Calu3 (cell line): Measurements from ENCODE around the gene GLYR1. TPM values are rescaled to one million over a fixed set of nuclear protein-coding genes. Genes with fewer than 3 reads are reported as not detected.

Experiments
- BruUV-seq: library from RNA; stranded (reverse); fragments of 400-500 nt; replicated peaks from 2 replicates; lab custom pipeline; 2021; lab: Mats Ljungman, UMichigan
- CTCF ChIA-PET: fragments of 300-600 bp; sonication (Branson Sonifier 250); formaldehyde crosslinking; loops from one replicate; lab custom pipeline; 2022; ENCODE audit warnings: antibody characterized with exemption; lab: Charles Lee
- DNase-seq: peaks from one replicate; pipeline ENCODE4 v3.0.0; 2022
- H3K27ac Mint-ChIP-seq: one replicate; pipeline ENCODE4 v1.8.0; 2022; ENCODE audit warnings: mixed read lengths; ENCODE audit not compliant: unreplicated experiment
- H3K27me3 Mint-ChIP-seq: one replicate; pipeline ENCODE4 v1.8.0; 2022; ENCODE audit warnings: mixed read lengths; ENCODE audit not compliant: unreplicated experiment
- H3K36me3 Mint-ChIP-seq: one replicate; pipeline ENCODE4 v1.8.0; 2022; ENCODE audit warnings: mild to moderate bottlenecking, moderate library complexity, mixed read lengths; ENCODE audit not compliant: insufficient read depth, unreplicated experiment
- H3K4me1 Mint-ChIP-seq: one replicate; pipeline ENCODE4 v1.8.0; 2022; ENCODE audit warnings: mild to moderate bottlenecking, low read depth, mixed read lengths; ENCODE audit not compliant: unreplicated experiment
- H3K4me3 Mint-ChIP-seq: one replicate; pipeline ENCODE4 v1.8.0; 2022; ENCODE audit warnings: mild to moderate bottlenecking, low read depth, moderate library complexity, mixed read lengths; ENCODE audit not compliant: unreplicated experiment
- H3K9me3 Mint-ChIP-seq: one replicate; pipeline ENCODE4 v1.8.0; 2022; ENCODE audit warnings: low read depth, mixed read lengths; ENCODE audit not compliant: unreplicated experiment
- intact Hi-C: fragments of 100-400 bp; cut with micrococcal nuclease; formaldehyde crosslinking; loops from one replicate; pipeline ENCODE4 v1.10.0; 2022; ENCODE audit not compliant: unreplicated experiment
- total RNA-seq: library from RNA; stranded (reverse); gene quantifications from 2 replicates; pipeline ENCODE4 v1.2.3, GENCODE V29; 2022
- TF ChIP-seq, protein P1 (sequence below): fragments of 200-600 bp; IDR thresholded peaks from one replicate; pipeline ENCODE4 v1.8.0; 2022; ENCODE audit warnings: antibody characterized with exemption; ENCODE audit not compliant: unreplicated experiment

GLYR1 gene
- total RNA-seq, 1 experiment from 2014 or later = 158 TPM

DNA sequence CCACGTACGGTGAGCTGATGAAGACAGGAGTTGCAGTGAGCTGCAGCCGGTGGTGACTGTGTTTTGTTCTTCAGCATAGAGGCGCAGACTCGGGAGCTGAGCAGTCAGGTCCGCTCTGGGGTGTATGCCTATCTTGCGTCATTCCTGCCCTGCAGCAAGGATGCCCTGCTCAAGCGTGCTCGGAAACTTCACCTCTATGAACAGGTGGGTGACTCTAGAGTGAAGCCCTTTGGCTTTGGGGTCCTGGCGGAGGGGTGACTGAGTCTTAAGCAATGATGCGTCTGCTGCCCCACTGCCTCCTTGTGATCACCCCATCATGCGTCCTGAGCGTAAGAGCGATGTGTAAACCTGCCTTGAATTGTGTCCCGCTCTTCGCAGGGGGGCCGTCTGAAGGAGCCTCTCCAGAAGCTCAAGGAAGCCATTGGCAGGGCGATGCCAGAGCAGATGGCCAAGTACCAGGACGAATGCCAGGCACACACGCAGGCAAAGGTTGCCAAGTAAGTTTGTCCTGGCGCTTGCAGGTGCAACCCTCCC lies 23.1 kb upstream of the GLYR1 start:
- Mint-ChIP-seq H3K36me3 (peaks cover 52% of the 10 kb centered on the region), H3K4me3 (no peak overlapping the region), H3K27ac (no peak overlapping the region), H3K9me3 (no peaks in the 10 kb centered on the region), H3K27me3 (no peaks in the 10 kb centered on the region), H3K4me1 (peaks cover 41% of the 10 kb centered on the region)
- CTCF ChIA-PET = interaction anchor here (0.7 kb wide), 1 partner anchor 66 kb away, joined by 3 read pairs; no protein-coding TSS in a partner anchor
- TF ChIP-seq, protein P1, sequence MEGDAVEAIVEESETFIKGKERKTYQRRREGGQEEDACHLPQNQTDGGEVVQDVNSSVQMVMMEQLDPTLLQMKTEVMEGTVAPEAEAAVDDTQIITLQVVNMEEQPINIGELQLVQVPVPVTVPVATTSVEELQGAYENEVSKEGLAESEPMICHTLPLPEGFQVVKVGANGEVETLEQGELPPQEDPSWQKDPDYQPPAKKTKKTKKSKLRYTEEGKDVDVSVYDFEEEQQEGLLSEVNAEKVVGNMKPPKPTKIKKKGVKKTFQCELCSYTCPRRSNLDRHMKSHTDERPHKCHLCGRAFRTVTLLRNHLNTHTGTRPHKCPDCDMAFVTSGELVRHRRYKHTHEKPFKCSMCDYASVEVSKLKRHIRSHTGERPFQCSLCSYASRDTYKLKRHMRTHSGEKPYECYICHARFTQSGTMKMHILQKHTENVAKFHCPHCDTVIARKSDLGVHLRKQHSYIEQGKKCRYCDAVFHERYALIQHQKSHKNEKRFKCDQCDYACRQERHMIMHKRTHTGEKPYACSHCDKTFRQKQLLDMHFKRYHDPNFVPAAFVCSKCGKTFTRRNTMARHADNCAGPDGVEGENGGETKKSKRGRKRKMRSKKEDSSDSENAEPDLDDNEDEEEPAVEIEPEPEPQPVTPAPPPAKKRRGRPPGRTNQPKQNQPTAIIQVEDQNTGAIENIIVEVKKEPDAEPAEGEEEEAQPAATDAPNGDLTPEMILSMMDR = no peak
- intact Hi-C loops = no loop called here
- DNase-seq = no peak
- BruUV-seq = no TSS peak

DNA sequence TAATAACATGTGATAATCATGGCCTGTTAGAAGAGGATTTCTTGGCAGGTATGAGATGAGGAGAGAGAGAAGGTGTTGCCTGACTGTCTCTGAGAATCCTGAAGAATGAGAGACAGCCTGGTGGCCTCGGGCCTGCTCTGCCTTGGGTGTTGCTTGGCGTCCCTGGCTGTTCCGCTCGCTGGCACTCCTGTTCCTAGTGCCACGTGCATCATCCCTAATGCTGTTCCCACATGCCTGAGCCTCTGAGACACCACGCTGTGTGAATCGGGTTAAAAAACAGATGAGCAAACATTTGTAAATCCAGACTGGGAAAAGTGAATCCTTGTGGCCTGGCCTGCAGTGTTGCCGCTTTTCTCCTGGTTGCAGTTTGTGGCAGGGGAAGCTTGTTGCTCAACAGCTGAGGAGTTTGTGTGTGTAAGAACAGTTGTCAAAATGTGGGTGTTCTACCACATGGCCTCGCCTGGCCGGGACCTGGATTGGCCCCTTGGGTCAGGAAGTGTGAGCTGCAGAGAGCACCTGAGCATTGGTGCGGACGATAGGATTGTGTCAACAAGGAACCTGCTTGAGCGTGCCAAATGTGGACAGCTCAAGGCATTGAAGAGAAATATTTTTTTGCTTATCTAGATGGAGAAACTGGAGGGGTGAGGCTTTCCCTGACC lies 22.2 kb upstream of the GLYR1 start:
- H3K27ac Mint-ChIP-seq = peak overlapping the region; percentile 9
- CTCF ChIA-PET = interaction anchor here (2.3 kb wide), 1 partner anchor 67 kb away, joined by 9 read pairs; no protein-coding TSS in a partner anchor

DNA sequence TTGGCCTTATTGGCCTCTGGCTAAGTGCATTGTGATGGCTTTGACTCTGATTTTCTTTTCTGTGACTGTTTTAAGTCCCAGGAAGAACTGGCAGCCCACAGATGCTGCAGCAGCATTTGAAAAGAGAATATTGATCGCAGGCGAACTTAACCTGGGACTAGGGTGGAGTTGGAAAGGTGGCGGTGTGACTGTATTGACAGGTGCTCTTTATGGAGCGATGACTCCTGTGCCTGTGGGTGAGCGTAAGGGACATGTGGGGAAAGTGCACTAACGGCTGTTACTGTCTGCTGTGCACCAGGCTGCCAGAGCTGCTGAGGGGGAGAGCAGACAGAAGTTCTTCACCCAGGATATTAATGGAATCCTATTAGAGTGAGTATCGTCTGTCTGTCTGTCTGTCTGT lies 21.4 kb upstream of the GLYR1 start:
- Mint-ChIP-seq H3K27ac (peak overlapping the region; percentile 9), H3K9me3 (no peaks in the 10 kb centered on the region), H3K36me3 (peaks cover 48% of the 10 kb centered on the region), H3K27me3 (no peaks in the 10 kb centered on the region), H3K4me3 (peak overlapping the region; percentile 64), H3K4me1 (peaks cover 41% of the 10 kb centered on the region)
- DNase-seq = peak; percentile 34
- BruUV-seq = no TSS peak
- CTCF ChIA-PET = interaction anchor here (1.4 to 2.3 kb wide), 2 partner anchors 47 to 68 kb away, joined by 3 to 9 read pairs; no protein-coding TSS in a partner anchor
- TF ChIP-seq, protein P1 = no peak
- intact Hi-C loops = loop anchor here (2.0 kb wide), 1 partner anchor 14 kb away; no protein-coding TSS in a partner anchor

More for the DNA sequence above, 22.2 kb upstream of the GLYR1 start:
- intact Hi-C loops = loop anchor here (2.0 kb wide), 1 partner anchor 14 kb away; no protein-coding TSS in a partner anchor
- peaks cover 45% of the 10 kb centered on the region for H3K36me3 Mint-ChIP-seq
- H3K27me3 Mint-ChIP-seq = no peaks in the 10 kb centered on the region
- TF ChIP-seq, protein P1 = no peak
- BruUV-seq = no TSS peak
- H3K9me3 Mint-ChIP-seq = no peaks in the 10 kb centered on the region
- no peak for DNase-seq
- peak overlapping the region; percentile 64 for H3K4me3 Mint-ChIP-seq
- peaks cover 41% of the 10 kb centered on the region for H3K4me1 Mint-ChIP-seq

DNA sequence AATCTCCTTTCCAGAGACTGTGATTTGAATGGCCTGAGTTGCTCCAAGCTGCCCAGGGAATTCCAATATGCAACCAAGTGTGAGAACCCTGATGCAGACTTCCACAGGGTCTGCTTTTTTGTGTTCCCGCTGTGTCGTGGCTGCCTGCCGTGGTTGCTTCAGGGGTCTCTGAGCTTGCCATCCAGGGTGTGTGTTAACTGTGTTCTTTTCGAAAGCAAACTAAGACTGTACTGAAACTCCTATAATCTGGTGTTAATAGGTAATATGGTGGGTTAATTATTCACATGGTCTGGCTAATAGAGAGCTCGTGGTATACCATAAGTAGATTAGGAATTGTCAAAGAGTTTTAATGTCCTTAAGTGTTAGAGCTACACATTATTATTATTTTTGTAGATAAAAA lies 20.9 kb upstream of the GLYR1 start:
- Mint-ChIP-seq H3K9me3 (no peaks in the 10 kb centered on the region), H3K36me3 (peaks cover 43% of the 10 kb centered on the region)

More for the DNA sequence above, 20.9 kb upstream of the GLYR1 start:
- BruUV-seq = no TSS peak
- TF ChIP-seq, protein P1 = no peak
- CTCF ChIA-PET = interaction anchor here (1.4 to 2.3 kb wide), 2 partner anchors 47 to 68 kb away, joined by 3 to 9 read pairs; no protein-coding TSS in a partner anchor
- Mint-ChIP-seq H3K27me3 (no peaks in the 10 kb centered on the region), H3K4me1 (peaks cover 41% of the 10 kb centered on the region), H3K4me3 (peak overlapping the region; percentile 64), H3K27ac (peak overlapping the region; percentile 9)
- no peak for DNase-seq
- intact Hi-C loops = loop anchor here (2.0 kb wide), 1 partner anchor 15 kb away; no protein-coding TSS in a partner anchor
